NCI-H82 (cell line): Measurements from ENCODE around the gene RAB36.

Experiments used
- DNase-seq: peaks from one replicate; lab custom pipeline; 2025; lab: John Stamatoyannopoulos, UW

Gene RAB36

DNA sequence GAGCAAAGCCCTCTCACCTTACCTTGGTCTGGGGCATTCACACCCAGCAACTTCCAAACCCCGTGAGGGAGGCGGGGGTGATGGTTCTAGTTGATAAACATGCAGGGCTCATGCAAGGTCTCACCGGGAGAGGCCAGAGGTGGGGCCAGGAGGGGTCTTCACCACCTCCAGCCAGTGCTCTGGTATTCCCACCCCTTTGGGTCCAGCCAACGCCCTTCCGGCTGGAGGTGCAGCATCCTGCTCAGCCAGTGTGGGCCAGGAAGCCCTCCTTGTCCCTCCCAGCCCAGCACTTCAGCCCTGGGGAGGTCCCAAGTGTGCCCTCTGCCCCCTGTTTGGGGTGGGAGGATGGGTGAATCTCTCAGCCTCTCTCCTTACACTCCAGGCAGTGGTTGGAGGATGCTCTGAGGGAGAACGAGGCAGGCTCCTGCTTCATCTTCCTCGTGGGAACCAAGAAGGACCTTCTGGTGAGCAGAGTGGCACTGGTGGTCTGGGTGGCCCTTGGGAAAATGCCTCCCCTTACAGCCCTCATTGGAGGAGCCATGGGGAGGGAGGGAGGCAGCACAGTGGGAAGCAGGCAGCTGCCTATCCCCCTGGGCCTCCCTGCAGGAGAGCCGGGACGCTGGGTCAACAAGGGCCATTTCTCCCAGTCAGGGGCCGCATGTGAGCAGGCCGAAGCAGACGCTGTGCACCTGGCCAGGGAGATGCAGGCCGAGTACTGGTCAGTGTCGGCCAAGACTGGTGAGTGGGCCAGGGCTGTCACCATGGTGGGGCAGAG is 13.4 kb downstream of the RAB36 start:
- DNase-seq = no peak

DNA sequence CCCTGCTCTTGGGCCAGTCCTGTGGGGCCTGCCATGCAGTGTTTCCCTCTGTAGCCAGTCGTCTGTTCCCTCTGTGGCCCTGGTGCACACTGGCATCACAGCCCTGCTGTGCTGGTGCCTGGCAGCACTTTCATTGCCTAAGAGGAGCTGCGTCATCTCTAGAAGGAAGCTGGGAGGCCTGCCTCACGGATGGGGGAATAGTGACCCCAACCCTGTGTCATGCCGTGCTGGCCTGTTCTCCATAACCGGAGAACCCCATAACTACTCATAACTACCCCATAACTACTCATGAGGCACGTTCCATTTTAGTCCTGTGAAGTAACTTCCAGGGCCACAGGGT is 14.0 kb downstream of the RAB36 start:
- DNase-seq = no peak

DNA sequence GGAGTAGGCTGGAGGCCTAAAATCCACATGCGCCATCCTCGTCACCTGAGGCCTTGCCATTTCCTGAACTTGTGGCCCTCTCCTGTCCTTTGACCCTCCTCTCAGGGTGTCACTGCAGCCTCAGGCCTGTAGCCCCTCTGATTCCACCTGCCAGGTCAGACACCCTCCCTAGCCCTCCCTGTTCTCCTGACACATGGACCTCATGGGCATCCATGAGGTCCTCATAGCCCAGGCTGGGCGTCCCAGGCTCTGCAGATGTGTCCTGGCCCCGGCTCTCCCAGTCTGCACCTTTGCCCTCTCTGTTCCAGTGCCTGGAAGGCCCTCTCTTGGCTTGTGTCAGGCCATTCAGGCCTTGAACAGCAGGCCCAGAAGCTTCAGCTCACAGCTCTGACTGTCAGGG is 15.8 kb downstream of the RAB36 start:
- no peak for DNase-seq

DNA sequence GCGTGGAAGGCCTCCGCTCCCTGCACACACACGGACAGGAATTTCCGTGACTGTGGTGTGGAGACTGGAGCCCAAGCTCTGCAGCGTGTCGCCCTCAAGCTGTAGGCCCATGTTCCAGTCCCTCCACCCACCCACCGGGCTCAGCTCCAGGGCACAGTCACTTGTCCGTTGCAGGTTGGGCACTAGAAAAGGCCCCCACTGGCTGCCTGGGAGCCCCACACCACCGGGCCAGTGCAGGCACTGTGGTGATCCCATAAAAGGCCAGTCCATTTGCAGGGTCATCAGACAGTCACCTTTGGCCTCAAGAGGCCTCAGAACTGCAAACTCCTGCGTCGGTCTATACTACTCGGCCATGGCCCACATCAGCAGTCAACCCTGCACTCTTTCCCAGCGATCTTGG is 16.3 kb downstream of the RAB36 start:
- DNase-seq = no peak

DNA sequence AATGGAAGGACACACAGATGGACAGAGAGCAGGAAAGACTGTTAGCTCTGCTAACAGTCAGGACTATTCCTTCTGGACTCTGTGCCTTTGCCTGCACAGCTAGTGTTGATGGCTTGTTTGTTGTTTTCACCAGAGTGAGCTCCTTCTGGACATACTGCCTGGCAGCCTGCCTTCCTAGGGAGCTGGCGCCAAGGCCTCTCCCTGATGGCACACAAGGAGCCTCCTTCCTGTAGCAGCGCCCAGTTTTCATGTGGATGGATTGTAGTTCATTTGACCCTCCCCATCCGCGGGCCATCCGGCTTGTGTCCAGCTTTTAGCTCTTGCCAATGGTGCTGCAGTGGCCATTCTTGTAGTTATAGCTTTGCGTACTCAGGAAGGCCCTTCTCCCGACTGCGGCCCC is 18.4 kb downstream of the RAB36 start:
- no peak for DNase-seq

DNA sequence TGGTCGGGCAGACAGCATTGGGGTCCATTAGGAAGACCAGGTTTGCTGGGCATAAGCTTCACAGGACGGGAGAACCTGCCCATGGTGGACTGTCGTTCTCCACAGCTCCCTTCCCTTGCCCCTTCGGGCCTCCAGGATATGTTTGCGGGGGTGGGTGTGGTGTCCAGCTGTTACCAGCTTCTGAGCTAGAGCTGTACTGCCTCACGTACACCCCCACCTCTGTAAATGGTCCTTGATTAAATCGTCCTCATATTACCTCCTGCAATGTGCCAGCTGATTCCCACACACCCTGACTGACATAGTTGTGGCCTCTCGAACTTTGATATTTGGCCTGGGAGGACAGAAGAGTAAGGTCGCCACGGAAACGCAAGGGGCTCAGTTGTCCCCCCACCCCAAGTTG is 18.8 kb downstream of the RAB36 start:
- no peak for DNase-seq

DNA sequence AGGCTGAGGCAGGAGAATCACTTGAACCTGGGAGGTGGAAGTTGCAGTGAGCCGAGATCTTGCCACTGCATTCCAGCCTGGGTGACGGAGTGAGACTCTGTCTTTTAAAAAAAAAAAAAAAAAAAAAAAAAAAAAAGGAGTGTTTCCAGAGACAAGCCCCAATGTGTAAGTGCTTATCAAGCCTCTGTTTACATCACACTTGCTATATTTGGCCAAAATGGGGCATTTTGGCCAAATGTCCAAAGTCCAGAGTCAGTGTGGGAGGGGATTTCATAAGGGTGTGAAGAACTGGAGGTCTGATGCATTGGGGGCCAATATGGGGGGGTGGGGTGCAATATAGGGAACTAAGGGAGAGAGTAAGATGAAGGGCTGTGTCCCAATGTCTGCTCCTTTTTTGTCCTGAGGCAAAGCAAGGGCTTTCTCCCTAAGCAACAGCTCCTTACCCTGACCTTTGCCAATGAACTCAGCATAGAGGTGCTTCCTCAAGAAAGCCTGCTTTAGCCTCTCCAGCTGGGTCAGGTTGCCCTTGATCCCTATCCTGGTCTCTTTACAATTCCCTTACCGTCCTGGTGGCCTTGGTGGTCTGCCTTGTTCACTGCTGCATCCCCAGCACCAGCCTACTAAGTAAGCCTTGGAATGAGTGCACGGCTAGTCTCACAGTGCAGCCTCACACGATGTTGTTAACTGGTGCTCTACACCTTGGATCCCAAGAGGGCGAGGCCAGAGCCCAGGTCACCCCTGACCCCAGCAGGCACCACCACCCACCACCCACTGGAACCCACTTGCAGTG is 21.0 kb downstream of the RAB36 start:
- no peak for DNase-seq

DNA sequence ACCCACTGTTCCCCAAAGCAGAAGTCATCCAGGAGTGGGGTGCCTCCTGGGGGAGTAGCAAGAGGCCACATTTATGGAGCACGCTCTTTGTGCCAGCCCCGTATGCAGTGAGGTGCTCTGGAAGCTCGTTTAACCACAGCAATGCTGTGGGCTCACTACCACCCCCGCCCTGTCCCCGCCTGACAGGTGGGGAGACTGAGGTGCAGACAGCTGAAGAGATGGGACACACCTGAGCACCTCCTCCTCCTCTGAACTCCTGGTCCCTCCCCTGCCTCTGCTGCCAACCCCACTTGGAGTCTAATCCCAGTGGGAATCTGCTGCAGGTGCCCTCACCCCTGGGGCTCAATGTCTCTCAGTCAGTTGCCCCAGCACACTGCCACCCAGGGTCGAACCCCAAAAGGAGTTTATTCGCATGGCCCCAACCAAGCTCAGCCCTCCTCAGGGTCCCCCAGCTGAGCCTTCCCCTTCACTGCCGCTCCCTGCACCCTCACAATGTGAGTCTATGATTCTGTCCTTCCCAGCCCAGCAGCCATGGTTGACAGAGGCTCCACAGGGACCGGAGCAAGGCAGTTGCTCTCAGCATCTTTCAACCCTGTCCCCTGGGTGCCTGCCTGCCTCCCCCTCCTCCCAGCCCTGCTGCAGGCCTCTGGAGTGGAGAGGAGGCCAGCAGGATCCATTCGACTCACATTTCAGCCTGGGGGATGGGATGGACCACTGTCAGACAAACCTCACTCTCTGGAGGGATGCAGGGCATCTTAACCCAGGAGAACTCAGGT is 21.8 kb downstream of the RAB36 start:
- DNase-seq = no peak

DNA sequence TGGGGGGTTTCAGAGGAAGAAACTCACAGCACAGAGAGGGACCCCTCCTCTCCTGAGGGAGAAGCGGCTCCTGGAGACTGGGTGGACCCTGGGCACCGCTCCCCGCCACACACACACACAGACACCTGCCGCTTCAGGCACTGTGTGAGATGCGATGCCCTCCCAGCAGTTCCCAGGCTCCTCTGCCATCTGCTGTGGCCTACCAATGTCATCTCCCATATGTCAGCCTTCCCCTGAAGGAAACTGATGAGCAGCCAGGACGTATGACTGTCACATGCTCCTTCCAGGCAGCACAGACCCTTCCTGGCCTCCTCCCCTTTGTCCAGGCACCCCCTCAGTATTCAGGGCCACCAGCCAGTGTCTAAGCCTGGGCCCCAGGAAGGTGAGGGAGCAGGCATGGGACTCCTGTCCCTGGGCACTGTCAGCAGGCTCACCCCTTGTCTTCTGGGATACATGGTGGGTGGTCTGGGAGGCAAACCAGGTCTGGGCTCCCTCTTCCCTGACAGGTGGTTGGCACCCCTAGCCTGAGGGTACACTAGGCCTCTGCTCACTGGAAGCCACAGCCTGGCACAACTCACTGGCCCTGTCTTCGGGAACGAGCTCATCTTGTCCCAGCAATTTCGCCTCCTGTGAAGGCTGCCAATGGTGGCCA is 23.2 kb downstream of the RAB36 start:
- DNase-seq = peak; percentile 39

DNA sequence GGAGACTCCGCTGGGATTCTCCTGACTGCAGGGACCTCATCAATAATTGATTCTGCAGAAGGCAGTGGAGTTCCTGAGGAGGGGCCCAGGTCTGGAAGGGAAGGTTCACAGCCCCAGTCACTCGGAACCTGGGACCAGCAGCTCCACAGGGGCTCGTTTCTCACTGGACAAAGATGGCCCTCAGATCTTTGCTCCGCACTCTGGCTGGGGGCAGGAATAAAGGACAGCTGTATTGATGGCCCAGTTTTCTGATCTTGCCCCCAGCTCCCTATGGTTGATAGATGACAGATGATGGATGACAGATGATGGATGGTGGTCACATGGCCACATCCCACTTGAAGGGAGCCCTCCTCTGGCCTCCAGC is 23.7 kb downstream of the RAB36 start:
- no peak for DNase-seq

DNA sequence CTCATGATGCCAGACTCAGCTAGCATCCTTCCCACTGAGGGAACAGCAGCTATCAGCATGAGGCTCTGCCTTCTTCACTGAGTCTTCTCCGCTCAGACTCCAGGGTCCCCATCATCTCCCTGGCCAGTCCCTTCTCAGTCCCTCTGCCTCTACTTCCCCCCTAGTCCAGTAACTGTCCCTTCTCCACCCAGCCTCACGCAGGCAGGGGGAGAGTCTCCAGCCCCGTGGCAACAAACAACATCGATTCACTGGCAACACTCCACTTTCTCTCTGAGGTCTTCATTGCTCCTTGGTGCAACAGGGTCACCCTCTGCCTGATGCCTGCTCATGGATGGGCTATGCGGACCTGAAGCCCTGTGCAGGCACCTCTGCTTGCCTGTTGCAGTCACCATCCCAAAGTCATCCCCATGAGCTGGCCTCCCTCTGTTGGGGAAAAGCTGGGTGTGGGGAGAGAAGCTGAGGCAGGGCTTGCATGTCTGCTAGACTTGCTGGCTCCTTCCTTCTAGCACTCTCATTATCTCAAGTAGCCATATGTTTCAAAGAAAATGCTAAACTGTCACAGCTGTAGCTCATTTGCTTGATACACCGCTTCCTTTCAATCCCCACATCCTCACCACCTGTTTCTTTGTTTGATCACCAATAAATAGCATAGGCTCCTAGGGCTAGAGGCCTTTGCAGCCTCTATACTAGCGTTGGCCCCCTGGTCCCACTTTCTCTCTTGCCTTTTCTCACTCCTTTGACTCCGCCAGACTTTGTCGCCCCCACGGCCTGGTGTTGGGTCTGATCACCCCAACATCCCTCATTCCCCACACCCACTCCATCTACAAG is 30.8 kb downstream of the RAB36 start:
- peak; percentile 56 for DNase-seq

DNA sequence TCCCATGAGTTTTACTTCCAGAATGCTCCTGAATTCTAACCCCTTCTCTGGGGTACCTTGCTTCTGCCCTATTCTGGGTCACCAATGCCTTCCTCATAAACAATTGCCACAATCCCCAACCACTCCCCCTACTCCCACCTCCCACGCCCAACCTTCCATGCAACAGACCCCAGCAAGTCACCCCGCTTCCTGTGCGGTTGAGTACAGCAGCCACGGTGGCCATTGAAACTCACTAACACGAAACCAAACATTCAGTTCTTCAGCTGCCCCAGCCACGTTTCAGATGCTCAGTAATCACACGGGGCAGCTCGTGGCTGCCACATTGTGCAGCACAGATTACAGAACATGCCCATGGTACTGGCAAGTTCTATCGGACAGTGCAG is 31.4 kb downstream of the RAB36 start:
- DNase-seq = no peak

DNA sequence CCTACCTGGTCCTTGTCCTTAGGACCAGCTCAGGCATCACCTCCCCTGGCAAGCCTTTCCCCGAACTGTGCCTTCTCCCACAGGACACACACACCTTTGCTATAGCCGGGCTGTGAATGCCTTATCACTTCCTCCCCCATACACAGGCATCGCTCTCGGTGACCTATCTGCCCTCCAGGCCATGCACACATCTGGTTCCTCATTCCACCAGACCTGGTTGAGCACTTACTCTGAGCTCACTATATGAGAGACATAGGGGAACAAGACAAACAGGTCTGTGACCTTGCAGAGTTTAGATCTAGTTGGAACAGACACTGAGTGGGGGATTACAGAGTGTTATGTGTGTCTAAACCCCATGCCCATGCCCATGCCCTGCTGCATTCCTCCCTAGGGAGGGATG is 31.9 kb downstream of the RAB36 start:
- DNase-seq = no peak

DNA sequence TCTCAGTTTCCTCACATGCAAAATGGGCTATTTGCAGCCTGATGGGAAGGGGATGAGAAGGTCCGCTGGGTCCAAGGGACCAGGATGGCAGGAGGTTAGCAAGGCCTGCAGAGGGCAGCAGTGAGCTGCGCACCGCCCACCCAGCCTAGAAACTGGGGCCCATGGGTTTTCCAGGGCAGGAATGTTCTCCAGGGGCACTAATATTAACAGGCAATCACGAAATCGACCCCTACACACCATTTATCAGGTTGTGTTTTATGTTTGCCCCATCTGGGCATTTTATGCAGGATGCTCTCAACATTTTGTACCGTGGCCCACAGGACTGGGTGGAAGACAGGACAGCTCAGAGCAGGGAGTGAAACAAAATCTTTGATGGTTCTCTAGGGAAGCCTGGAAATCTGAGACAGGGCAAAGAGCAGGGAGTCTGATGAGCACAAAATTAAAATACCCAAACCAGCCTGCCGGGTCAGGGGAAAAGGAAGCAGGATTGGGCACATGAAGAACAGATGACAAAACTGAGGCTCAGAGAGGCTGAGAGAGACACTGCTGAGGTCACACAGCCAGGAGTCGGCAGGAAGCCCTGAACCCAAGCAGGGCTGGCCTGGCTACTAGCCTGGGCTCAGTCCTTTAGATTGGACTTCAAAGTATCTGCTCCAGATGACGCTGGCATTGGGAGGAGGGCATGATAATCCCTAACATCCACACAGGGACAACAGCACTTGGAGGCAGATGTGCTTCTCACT is 33.4 kb downstream of the RAB36 start:
- peak; percentile 81 for DNase-seq

DNA sequence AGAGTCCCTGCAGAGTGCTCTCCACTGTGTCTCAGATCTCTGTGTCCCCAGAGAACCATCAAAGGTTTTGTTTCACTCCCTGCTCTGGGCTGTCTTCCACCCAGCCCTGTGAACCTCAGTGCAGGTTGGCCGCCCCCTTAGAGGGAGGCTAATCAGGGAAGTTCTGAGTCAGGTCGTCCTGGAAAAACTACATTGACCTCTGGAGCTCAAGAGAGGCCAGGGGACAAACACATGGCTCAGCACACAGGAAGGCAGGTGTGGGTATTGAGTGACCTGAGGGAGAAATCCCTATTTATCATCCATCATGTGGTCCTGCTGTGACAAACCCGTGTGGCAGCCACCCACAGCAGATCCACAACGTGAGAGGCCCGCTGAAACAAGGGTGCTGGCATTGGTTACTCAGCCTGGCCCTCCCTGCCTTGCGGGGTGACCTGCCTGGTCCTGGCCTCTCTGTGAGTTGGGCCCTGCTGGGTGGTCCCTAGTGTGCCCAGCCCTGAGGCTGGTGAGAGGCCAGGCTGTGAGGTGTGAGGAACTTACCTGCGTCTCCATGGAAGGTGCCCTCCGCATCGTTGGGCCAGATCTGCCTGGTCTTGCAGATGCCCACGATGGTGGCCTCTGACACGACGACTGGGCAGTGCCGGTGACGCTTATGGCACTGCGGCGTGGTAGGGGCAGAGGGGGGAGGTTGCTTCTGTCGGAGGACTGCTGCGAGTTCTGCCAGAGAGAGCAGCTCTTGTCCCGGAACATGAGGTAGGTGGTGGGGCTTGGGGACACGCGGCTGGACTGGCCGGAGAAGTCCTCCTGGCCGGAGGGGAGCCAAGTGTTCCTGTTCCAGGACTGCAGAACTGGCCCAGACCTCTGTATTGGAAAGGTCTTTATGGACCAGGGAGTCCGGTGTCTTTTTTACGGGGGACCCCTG is 34.4 kb downstream of the RAB36 start:
- no peak for DNase-seq

DNA sequence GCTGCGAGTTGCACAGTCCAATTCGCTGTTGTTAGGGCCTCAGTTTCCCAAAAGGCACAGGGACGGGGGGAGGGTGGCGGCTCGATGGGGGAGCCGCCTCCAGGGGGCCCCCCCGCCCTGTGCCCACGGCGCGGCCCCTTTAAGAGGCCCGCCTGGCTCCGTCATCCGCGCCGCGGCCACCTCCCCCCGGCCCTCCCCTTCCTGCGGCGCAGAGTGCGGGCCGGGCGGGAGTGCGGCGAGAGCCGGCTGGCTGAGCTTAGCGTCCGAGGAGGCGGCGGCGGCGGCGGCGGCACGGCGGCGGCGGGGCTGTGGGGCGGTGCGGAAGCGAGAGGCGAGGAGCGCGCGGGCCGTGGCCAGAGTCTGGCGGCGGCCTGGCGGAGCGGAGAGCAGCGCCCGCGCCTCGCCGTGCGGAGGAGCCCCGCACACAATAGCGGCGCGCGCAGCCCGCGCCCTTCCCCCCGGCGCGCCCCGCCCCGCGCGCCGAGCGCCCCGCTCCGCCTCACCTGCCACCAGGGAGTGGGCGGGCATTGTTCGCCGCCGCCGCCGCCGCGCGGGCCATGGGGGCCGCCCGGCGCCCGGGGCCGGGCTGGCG is 35.1 kb downstream of the RAB36 start, which contains the start of gene BCR:
Gene BCR (plus strand): TSS at position 209 of the 592 bp plus-strand sequence. CDS start 452 bp downstream, outside the sequence.
- peak; percentile 74 for DNase-seq

DNA sequence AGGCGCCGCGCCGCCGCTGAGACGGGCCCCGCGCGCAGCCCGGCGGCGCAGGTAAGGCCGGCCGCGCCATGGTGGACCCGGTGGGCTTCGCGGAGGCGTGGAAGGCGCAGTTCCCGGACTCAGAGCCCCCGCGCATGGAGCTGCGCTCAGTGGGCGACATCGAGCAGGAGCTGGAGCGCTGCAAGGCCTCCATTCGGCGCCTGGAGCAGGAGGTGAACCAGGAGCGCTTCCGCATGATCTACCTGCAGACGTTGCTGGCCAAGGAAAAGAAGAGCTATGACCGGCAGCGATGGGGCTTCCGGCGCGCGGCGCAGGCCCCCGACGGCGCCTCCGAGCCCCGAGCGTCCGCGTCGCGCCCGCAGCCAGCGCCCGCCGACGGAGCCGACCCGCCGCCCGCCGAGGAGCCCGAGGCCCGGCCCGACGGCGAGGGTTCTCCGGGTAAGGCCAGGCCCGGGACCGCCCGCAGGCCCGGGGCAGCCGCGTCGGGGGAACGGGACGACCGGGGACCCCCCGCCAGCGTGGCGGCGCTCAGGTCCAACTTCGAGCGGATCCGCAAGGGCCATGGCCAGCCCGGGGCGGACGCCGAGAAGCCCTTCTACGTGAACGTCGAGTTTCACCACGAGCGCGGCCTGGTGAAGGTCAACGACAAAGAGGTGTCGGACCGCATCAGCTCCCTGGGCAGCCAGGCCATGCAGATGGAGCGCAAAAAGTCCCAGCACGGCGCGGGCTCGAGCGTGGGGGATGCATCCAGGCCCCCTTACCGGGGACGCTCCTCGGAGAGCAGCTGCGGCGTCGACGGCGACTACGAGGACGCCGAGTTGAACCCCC is 35.8 kb downstream of the RAB36 start:
- peak; percentile 44 for DNase-seq

DNA sequence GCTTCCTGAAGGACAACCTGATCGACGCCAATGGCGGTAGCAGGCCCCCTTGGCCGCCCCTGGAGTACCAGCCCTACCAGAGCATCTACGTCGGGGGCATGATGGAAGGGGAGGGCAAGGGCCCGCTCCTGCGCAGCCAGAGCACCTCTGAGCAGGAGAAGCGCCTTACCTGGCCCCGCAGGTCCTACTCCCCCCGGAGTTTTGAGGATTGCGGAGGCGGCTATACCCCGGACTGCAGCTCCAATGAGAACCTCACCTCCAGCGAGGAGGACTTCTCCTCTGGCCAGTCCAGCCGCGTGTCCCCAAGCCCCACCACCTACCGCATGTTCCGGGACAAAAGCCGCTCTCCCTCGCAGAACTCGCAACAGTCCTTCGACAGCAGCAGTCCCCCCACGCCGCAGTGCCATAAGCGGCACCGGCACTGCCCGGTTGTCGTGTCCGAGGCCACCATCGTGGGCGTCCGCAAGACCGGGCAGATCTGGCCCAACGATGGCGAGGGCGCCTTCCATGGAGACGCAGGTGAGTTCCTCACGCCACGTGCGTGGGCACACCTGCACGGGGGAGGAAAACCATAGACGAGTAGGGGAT is 36.5 kb downstream of the RAB36 start:
- DNase-seq = peak; percentile 14
